ENCODE data around the gene EEF1A2. TPM values are rescaled to one million over a fixed set of nuclear protein-coding genes. Genes with fewer than 3 reads are reported as not detected.

Gene EEF1A2
- total RNA-seq, 1 experiment from 2014 or later: 32.0 TPM

GRCh38 chr20:63544958-63545516 lies 46.2 kb upstream of the EEF1A2 start:
- H3K4me1 Mint-ChIP-seq (ENCODE audit: low read depth, unreplicated experiment): peaks cover 22% of the 10 kb centered on the region
- intact Hi-C loops (cut with micrococcal nuclease; ENCODE audit: unreplicated experiment): no loop called here
- ChIA-PET POLR2A (interaction anchor here (0.5 kb wide), 1 partner anchor 229 kb away, joined by 7 read pairs; no protein-coding TSS in a partner anchor), CTCF (interaction anchor here (1.3 to 1.5 kb wide), 3 partner anchors 25 to 97 kb away, joined by 4 read pairs; partner anchors contain the start of genes HELZ2 and PPDPF)
- H3K9me3 Mint-ChIP-seq (ENCODE audit: unreplicated experiment): no peaks in the 10 kb centered on the region
- H3K27ac Mint-ChIP-seq (ENCODE audit: unreplicated experiment): peak overlapping the region; percentile 31
- no peak for TF ChIP-seq CTCF (IDR thresholded peaks at IDR 0.05; ENCODE audit: insufficient read depth in 1 of 2, low read depth in 1 of 2, low read length in 1 of 2, severe bottlenecking in 1 of 2, unreplicated experiment in 1 of 2)
- no peaks in the 10 kb centered on the region for H3K36me3 Mint-ChIP-seq (ENCODE audit: insufficient read depth, unreplicated experiment)
- DNase-seq: peak; percentile 65 to 94
- no TSS peak for BruUV-seq (replicated peaks)
- Histone ChIP-seq H3K27me3 (replicated peaks; ENCODE audit: control insufficient read depth, insufficient read depth, low read length) (no peaks in the 10 kb centered on the region), H3K4me1 (peaks cover 28% of the 10 kb centered on the region), H3K4me3 (ENCODE audit: low read depth, low read length) (no peak overlapping the region), H3K9me3 (no peaks in the 10 kb centered on the region), H3K36me3 (ENCODE audit: control insufficient read depth, insufficient read depth, low read length) (no peaks in the 10 kb centered on the region)
- no peak overlapping the region for H3K4me3 Mint-ChIP-seq (ENCODE audit: unreplicated experiment)
- H3K27me3 Mint-ChIP-seq (ENCODE audit: insufficient read depth, unreplicated experiment): no peaks in the 10 kb centered on the region

- Mint-ChIP-seq H3K36me3 (ENCODE audit: insufficient read depth, unreplicated experiment) (no peaks in the 10 kb centered on the region), H3K9me3 (ENCODE audit: unreplicated experiment) (no peaks in the 10 kb centered on the region), H3K4me3 (ENCODE audit: unreplicated experiment) (no peak overlapping the region), H3K27ac (ENCODE audit: unreplicated experiment) (no peak overlapping the region), H3K27me3 (ENCODE audit: insufficient read depth, unreplicated experiment) (no peaks in the 10 kb centered on the region), H3K4me1 (ENCODE audit: low read depth, unreplicated experiment) (peaks cover 22% of the 10 kb centered on the region)
- no peaks in the 10 kb centered on the region for H3K36me3 ChIP-seq (ENCODE audit: control insufficient read depth, insufficient read depth, low read length)
- no peak for TF ChIP-seq CTCF (IDR thresholded peaks at IDR 0.05; ENCODE audit: insufficient read depth in 1 of 2, low read depth in 1 of 2, low read length in 1 of 2, severe bottlenecking in 1 of 2, unreplicated experiment in 1 of 2)
- H3K27me3 ChIP-seq (replicated peaks; ENCODE audit: control insufficient read depth, insufficient read depth, low read length): no peaks in the 10 kb centered on the region
- peaks cover 28% of the 10 kb centered on the region for H3K4me1 ChIP-seq
- H3K9me3 ChIP-seq: no peaks in the 10 kb centered on the region
- no TSS peak for BruUV-seq (replicated peaks)
- intact Hi-C loops (cut with micrococcal nuclease; ENCODE audit: unreplicated experiment): no loop called here
- POLR2A ChIA-PET: interaction anchor here (0.9 kb wide), 1 partner anchor 30 kb away, joined by 6 read pairs; the partner anchor contains the start of gene HELZ2
- no peak overlapping the region for H3K4me3 ChIP-seq (ENCODE audit: low read depth, low read length)
- CTCF ChIA-PET: no interaction called here
- no peak for DNase-seq
Observed at GRCh38 chr20:63544241-63544957, 45.5 kb upstream of the EEF1A2 start.

- ChIA-PET POLR2A (interaction anchor here (0.9 kb wide), 1 partner anchor 30 kb away, joined by 6 read pairs; the partner anchor contains the start of gene HELZ2), CTCF (no interaction called here)
- Histone ChIP-seq H3K9me3 (no peaks in the 10 kb centered on the region), H3K36me3 (ENCODE audit: control insufficient read depth, insufficient read depth, low read length) (no peaks in the 10 kb centered on the region), H3K4me3 (ENCODE audit: low read depth, low read length) (no peak overlapping the region), H3K27me3 (replicated peaks; ENCODE audit: control insufficient read depth, insufficient read depth, low read length) (no peaks in the 10 kb centered on the region), H3K4me1 (peaks cover 28% of the 10 kb centered on the region)
- no TSS peak for BruUV-seq (replicated peaks)
- H3K27ac Mint-ChIP-seq (ENCODE audit: unreplicated experiment): no peak overlapping the region
- no peak for DNase-seq
- no peaks in the 10 kb centered on the region for H3K36me3 Mint-ChIP-seq (ENCODE audit: insufficient read depth, unreplicated experiment)
- H3K4me1 Mint-ChIP-seq (ENCODE audit: low read depth, unreplicated experiment): peaks cover 22% of the 10 kb centered on the region
- intact Hi-C loops (cut with micrococcal nuclease; ENCODE audit: unreplicated experiment): no loop called here
- H3K4me3 Mint-ChIP-seq (ENCODE audit: unreplicated experiment): no peak overlapping the region
- no peak for TF ChIP-seq CTCF (IDR thresholded peaks at IDR 0.05; ENCODE audit: insufficient read depth in 1 of 2, low read depth in 1 of 2, low read length in 1 of 2, severe bottlenecking in 1 of 2, unreplicated experiment in 1 of 2)
- no peaks in the 10 kb centered on the region for H3K27me3 Mint-ChIP-seq (ENCODE audit: insufficient read depth, unreplicated experiment)
- no peaks in the 10 kb centered on the region for H3K9me3 Mint-ChIP-seq (ENCODE audit: unreplicated experiment)
Observed at GRCh38 chr20:63543733-63544132, 44.9 kb upstream of the EEF1A2 start.

All from Caco-2 (cell line).